HG03432 (cell line): Measurements from ENCODE around the gene EPB41L4A.
A peak's percentile ranks its signal among the peaks of the same experiment; 100 is the strongest.
"Not testable (repeated sequence)": the region's sequence is repeated elsewhere in the genome, so short reads cannot be mapped to it uniquely, and the experiment has no call there.

Source experiments
- ATAC-seq: cut with Tn5 transposase; IDR thresholded peaks from one replicate; pipeline ENCODE4 v1.9.1; 2021; ENCODE audit warnings: mild to moderate bottlenecking, moderate library complexity; ENCODE audit not compliant: unreplicated experiment

EPB41L4A gene

GRCh38 chr5:112419164-112419985 is at the start of gene EPB41L4A:
Gene EPB41L4A, minus strand, starts transcription at chr5:112419277. Its CDS starts 238 bp downstream, at chr5:112419039.
- peak; percentile 18 for ATAC-seq

GRCh38 chr5:112467485-112467884 is 48.4 kb upstream of the EPB41L4A start:
- no peak for ATAC-seq

- ATAC-seq: not testable (repeated sequence)
Observed at GRCh38 chr5:112466261-112466660, 47.2 kb upstream of the EPB41L4A start.

GRCh38 chr5:112447187-112447760 is 28.2 kb upstream of the EPB41L4A start:
- ATAC-seq: not testable (repeated sequence)

- ATAC-seq: no peak
Observed at GRCh38 chr5:112445626-112446350, 26.7 kb upstream of the EPB41L4A start.

GRCh38 chr5:112443932-112444331 is 24.9 kb upstream of the EPB41L4A start:
- not testable (repeated sequence) for ATAC-seq

- no peak for ATAC-seq
Observed at GRCh38 chr5:112440031-112440430, 21.0 kb upstream of the EPB41L4A start.

GRCh38 chr5:112436144-112436543 is 17.1 kb upstream of the EPB41L4A start:
- no peak for ATAC-seq

- ATAC-seq: no peak
Observed at GRCh38 chr5:112434641-112435040, 15.6 kb upstream of the EPB41L4A start.

GRCh38 chr5:112426202-112426601 is 7.1 kb upstream of the EPB41L4A start:
- ATAC-seq: not testable (repeated sequence)

GRCh38 chr5:112419986-112420864 is 1.1 kb upstream of the EPB41L4A start:
- ATAC-seq: peak; percentile 88

GRCh38 chr5:112418659-112419163 is 366 bp downstream of the EPB41L4A start:
- ATAC-seq: no peak

- ATAC-seq: peak; percentile 39
Observed at GRCh38 chr5:112417931-112418658, 982 bp downstream of the EPB41L4A start.

GRCh38 chr5:112415552-112415951 is 3.5 kb downstream of the EPB41L4A start:
- no peak for ATAC-seq

GRCh38 chr5:112413611-112414010 is 5.5 kb downstream of the EPB41L4A start:
- ATAC-seq: no peak

- no peak for ATAC-seq
Observed at GRCh38 chr5:112412346-112412745, 6.7 kb downstream of the EPB41L4A start.

GRCh38 chr5:112411903-112412302 is 7.2 kb downstream of the EPB41L4A start:
- no peak for ATAC-seq

- ATAC-seq: no peak
Observed at GRCh38 chr5:112407666-112408065, 11.4 kb downstream of the EPB41L4A start.

- no peak for ATAC-seq
Observed at GRCh38 chr5:112407240-112407639, 11.8 kb downstream of the EPB41L4A start.

GRCh38 chr5:112403069-112403468 is 16.0 kb downstream of the EPB41L4A start:
- ATAC-seq: no peak
